Measurements from ENCODE around the gene RBM5.

Gene RBM5

DNA sequence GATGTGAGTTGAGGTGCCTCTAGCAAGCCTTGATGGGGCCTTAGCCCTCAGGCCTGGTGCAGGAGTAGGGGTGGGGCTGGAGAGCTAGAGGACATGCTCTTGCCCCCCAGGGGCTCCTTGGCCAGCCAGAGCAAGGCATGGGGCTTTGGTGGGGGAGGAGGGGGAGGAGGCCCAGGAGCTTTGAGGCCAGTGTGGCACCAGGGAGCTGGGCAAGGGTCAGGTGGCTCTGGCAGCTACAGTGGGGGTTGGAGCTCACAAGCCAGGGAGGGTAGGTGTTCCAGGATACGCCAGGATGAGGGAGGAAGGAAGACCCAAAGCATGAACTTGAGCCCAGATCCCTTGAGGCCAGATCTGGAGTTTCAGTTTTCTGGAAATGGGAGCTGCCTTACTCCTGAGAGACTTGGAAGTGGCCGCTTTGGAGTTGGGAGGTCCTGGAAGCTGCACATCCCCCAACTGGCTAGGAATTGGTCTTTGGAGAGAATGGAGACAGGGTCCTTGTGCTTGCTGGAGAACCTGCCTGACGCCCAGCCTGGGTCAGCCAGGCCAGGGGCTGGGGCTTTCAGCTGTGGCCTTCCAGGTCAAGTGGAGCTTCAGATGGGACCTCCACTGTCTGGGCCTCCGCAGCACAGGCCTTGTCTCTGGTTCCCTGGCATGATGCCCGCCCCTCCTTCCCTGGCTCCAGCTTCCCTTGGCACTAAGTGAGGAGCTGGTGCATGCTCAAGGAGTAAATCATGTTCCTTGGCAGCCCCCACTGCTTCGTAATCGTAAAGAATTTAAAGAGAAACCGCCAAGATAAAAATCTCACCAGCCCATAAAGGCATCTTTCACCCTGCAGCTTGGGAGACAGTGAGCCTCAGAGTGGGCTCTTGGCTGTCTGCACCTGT lies 75.1 kb downstream of the RBM5 start:
- DNase-seq = peak; percentile 17

DNA sequence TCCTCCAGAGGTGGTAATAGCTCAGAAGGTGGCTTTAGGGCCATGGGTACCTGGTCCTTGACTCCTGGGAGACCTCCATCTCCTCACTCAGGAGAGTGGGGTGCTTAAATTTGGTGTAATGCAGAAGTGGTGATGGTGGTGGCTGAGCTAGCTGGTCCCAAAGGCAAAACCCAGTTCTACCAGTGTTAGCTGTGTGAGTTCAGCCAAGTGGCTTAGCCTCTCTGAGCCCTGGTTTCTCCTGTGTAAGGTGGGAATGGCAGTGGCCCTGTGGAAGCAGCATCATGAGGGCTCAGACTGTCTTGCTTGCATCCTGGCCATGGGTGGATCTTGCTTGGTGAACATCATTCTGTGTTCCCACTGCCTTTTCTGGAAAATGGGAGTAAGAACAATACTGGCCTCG lies 75.8 kb downstream of the RBM5 start:
- DNase-seq = no peak

DNA sequence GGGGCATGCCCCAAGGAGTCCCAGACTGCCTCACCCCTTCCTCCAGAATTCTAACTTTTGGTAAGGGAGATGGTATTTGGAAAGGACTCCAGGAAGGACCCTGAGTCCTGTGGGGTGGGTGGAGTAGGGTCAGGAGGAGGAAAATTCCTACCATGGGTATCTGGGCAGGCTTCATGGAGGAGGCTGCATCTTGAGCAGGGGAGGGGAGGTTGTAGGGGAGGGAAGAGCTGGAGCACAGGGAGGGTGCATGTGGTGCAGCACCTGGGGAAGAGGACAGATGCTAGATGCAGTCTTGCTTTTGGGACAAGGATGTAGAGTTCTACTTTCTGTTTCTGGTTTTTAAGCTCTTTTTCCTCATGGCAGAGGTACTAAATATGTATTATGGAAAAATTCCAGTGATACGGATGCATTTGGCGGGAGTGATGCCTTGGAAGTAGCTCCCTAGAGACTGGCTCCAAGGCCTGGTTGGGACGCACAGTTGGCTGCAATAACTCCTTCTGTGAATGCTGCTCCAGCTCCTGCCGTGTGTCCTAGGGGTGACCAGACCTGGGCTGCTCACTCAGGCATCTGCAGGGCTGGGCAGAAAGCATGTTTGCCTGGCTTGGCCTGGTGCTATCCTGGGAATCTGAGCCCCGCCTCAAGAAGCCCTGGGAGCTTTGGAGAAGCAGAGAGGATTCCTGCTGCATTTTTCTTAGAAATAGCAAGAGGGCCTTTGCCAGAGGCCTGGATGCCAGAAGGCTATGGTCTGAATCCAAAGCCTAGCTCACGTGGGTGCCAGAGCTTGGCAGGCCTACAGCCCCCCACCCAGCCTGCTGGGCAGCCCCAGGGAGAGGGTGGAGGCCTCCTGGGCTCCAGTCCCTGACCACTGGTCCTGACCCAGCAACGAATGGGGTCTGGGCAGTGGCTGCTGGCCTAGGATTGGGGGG lies 76.5 kb downstream of the RBM5 start:
- no peak for DNase-seq

DNA sequence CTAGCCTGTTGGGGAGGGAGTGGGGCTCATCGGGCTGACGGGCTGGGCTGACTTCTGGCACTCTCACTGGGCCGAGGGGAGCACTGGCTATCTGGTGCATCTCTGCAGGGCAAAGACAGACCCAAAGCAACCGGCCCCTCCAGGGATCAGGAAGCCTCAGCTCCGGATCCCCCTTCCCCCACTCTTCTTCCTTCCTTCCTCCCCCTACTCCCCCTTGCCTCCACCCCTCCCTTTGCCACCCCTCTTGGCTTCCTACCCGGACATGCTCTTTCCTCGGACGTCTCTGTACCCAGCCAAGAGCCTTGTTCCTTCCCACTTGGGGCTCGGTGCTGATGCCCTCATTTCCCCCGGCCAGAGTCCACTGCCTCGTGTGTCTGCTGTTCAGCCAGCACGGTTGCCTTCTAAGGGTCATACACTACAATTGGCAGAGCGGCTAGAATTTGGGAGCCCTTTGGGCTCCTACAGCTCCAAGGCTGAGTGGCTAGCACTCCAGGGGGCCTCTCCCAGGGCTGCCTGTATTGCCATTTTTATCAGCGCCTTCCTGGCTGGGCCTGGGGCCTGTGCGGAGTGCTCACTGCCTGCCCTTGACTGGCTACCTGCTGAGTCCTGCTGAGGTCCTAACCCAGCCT lies 77.3 kb downstream of the RBM5 start:
- DNase-seq = no peak

GRCh38 chr3:50166620-50167019 lies 77.9 kb downstream of the RBM5 start:
- no peak for DNase-seq

DNA sequence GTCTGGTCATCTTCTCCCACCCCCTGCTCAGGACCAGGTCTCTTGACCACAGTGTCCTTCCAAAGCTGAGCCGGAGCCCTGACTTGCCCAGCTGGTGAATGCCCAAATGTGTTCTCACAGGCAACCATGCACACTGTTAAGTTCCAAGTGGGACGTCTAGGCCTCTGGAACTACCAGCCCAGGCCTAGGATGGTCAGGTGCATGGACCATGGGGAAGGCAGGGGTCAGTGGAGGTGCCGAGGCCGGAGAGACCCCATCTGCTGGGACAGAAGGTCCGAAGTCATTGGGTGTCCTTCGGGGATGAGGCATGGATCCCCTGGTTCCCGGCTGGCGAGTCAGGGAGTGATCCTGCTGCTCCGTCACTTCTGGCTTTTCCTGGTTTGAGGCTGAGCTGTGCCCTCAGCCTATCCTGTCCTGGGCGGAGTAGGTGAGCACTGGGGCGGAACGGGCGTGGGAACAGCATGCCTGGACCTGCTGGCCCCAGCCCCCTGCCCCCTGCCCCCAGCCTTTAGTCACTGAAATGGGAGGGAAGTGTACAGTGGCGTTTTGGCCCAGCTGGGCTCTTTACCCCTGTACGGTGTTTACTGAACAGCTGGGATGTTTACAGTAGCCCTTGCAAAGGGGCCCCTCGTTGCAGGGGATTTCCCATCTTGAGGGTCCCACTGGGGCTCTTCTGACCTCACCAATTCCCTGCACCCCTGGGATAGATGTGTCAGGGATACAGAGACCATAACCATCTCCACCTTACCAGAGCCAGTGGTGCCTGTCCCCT lies 78.5 kb downstream of the RBM5 start:
- DNase-seq = no peak

DNA sequence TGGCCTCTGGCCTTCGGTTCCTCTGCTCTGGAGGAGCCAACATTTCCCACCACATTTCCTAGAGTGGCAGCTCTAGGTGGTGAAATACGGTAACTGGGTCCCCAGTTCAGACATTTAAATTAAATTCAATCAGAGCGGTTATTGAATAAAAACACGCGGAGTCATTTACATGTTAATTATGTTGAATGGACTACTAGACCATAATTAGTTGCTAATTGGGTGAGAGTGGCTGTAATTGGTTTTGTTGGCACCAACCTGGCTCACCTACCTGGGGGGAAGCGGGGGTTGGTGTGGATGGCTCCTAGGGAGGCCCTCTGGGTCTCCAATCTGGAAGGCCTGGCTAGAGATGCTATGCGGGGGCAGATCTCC lies 79.1 kb downstream of the RBM5 start:
- no peak for DNase-seq

DNA sequence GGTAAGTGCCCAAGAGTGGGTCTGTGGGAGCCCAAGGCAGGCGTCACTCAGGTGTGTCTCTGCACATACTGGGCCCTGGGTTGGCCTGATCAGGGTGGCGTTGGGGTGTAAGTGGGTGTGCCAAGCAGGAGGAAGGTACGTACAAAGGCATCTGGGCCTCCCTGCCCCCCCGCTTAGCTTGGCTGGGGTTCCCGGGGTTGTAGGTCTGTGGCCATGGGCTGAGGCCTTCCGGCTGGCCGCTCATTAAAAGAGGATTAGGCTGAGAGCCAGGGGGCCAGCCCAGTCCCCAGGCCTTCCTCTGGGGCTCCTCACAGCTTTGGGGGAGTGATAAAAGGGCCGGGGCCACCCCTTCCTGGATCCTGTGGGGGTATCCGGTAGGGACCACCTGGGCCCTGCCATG lies 79.7 kb downstream of the RBM5 start:
- DNase-seq = no peak
